NCI-H2081 treated with DMSO at 0.1 percent for 48 hours (cell line): ENCODE measurements around the gene ABCC9.
"Not testable (repeated sequence)": the region's sequence is repeated elsewhere in the genome, so short reads cannot be mapped to it uniquely, and the experiment has no call there.

Experiments used
- DNase-seq: peaks from one replicate; lab custom pipeline; 2025; lab: John Stamatoyannopoulos, UW

The ABCC9 gene

GRCh38 chr12:21933656-21934055 is 7.6 kb downstream of the ABCC9 start:
- no peak for DNase-seq

- DNase-seq, result not testable (repeated sequence)
Measured at GRCh38 chr12:21929972-21930371, 11.3 kb downstream of the ABCC9 start.

- no peak for DNase-seq
Measured at GRCh38 chr12:21925296-21925913, 15.8 kb downstream of the ABCC9 start.

- DNase-seq, result no peak
Measured at GRCh38 chr12:21921436-21921835, 19.8 kb downstream of the ABCC9 start.

GRCh38 chr12:21918456-21918855 is 22.8 kb downstream of the ABCC9 start:
- DNase-seq, result no peak

- DNase-seq, result no peak
Measured at GRCh38 chr12:21913823-21914222, 27.4 kb downstream of the ABCC9 start.

GRCh38 chr12:21912318-21912717 is 28.9 kb downstream of the ABCC9 start:
- no peak for DNase-seq

GRCh38 chr12:21911832-21912231 is 29.4 kb downstream of the ABCC9 start:
- DNase-seq, result no peak

GRCh38 chr12:21910657-21911056 is 30.6 kb downstream of the ABCC9 start:
- DNase-seq, result no peak

GRCh38 chr12:21907948-21908837 is 33.0 kb downstream of the ABCC9 start:
- DNase-seq, result no peak

GRCh38 chr12:21906919-21907493 is 34.2 kb downstream of the ABCC9 start:
- no peak for DNase-seq

GRCh38 chr12:21899532-21899931 is 41.7 kb downstream of the ABCC9 start:
- DNase-seq, result not testable (repeated sequence)

- no peak for DNase-seq
Measured at GRCh38 chr12:21895651-21896050, 45.6 kb downstream of the ABCC9 start.

- DNase-seq, result no peak
Measured at GRCh38 chr12:21894792-21895595, 46.2 kb downstream of the ABCC9 start.

- DNase-seq, result no peak
Measured at GRCh38 chr12:21893924-21894323, 47.3 kb downstream of the ABCC9 start.

GRCh38 chr12:21892341-21892740 is 48.9 kb downstream of the ABCC9 start:
- DNase-seq, result no peak

- DNase-seq, result no peak
Measured at GRCh38 chr12:21891751-21892217, 49.4 kb downstream of the ABCC9 start.

- no peak for DNase-seq
Measured at GRCh38 chr12:21888276-21888863, 52.9 kb downstream of the ABCC9 start.

GRCh38 chr12:21884936-21885335 is 56.3 kb downstream of the ABCC9 start:
- DNase-seq, result no peak

GRCh38 chr12:21882635-21883034 is 58.6 kb downstream of the ABCC9 start:
- no peak for DNase-seq

- no peak for DNase-seq
Measured at GRCh38 chr12:21881965-21882364, 59.3 kb downstream of the ABCC9 start.

GRCh38 chr12:21879312-21879711 is 61.9 kb downstream of the ABCC9 start:
- no peak for DNase-seq
